Prostate gland (tissue), 2 donors: Measurements from ENCODE around the gene MXD3. TPM values are rescaled to one million over a fixed set of nuclear protein-coding genes. Genes with fewer than 3 reads are reported as not detected.

ENCODE experiments used
- DNase-seq: peaks from one replicate; pipeline ENCODE4 v3.0.0-alpha.2; 2019; ENCODE audit warnings: low spot score
- H3K27ac ChIP-seq, 2 donors: fragments of 200-600 bp; sonication (generic); 2 replicates each; pipeline ENCODE4 v1.5.1; 2017 to 2019
- H3K27me3 ChIP-seq: fragments of 200-600 bp; sonication (generic); replicated peaks from 2 replicates; pipeline ENCODE4 v1.5.1; 2019; ENCODE audit not compliant: insufficient read depth
- H3K36me3 ChIP-seq, 2 donors: fragments of 200-600 bp; sonication (generic); 1 replicate in 1 of 2; 2 replicates in 1 of 2; pipeline versions ENCODE4 v1.5.1 to v1.8.1; 2017 to 2019
- H3K4me1 ChIP-seq: fragments of 200-600 bp; sonication (generic); replicated peaks from 2 replicates; pipeline ENCODE4 v1.5.1; 2019
- H3K4me3 ChIP-seq, 2 donors: fragments of 200-600 bp; sonication (generic); 2 replicates each; pipeline ENCODE4 v1.5.1; 2017 to 2019
- H3K9me3 ChIP-seq: fragments of 200-600 bp; sonication (generic); 2 replicates; pipeline ENCODE4 v1.5.1; 2017
- POLR2A ChIP-seq: fragments of 450-650 bp; IDR thresholded peaks from one replicate; pipeline ENCODE4 v1.6.1; 2016; ENCODE audit warnings: antibody characterized with exemption, mild to moderate bottlenecking
- POLR2AphosphoS5 ChIP-seq: sonication (generic); formaldehyde crosslinking; IDR thresholded peaks from one replicate; pipeline ENCODE4 v1.6.1; 2017; ENCODE audit warnings: antibody characterized with exemption
- WGBS: methylation state at CpG from one replicate; pipeline ENCODE4 v1.1.5; 2018; 5-methylcytosine and 5-hydroxymethylcytosine counted together
- intact Hi-C: fragments of 100-400 bp; cut with DNase I; formaldehyde crosslinking; loops from one replicate; pipeline ENCODE4 v1.14.2; 2022
- total RNA-seq, 2 donors: library from RNA; depleted of rRNA; stranded (reverse); fragments of >200 nt; gene quantifications; one replicate each; pipeline ENCODE4 v1.1.0, GENCODE V29; 2016
- TF ChIP-seq, protein P1 (sequence below), 4 experiments: fragments of 200-600 bp in 2 of 4; fragments of 450-650 bp in 2 of 4; sonication (generic) in 2 of 4; IDR thresholded peaks; 1 replicate in 3 of 4; 2 replicates in 1 of 4; pipeline ENCODE4 v1.5.1; 2016 to 2019; ENCODE audit warnings: antibody characterized with exemption in 4 of 4, mild to moderate bottlenecking in 2 of 4, moderate library complexity in 2 of 4

MXD3 gene
- total RNA-seq, 2 donors from 2014 or later = 13.5 to 20.5 TPM

DNA sequence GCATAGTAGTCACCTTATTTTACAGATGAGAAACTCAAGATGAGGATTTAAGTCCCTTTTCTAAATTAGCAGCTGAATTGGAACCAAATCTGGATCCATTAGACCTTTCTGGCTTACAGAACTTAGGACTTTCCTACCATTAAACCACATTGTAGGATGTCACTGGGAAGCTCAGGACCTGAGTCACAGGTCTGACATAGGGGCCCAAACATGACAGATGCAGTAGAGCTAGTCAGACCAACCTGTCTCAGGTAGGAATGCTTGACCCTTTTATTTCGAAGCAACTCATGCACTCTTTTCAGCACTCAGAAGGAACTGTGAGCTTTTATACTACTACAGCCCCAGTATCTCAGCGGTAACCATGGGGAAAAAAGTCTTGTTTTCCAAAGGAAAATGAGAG, 10.7 kb downstream of the MXD3 start:
- H3K9me3 ChIP-seq = no peaks in the 10 kb centered on the region
- intact Hi-C loops = no loop called here
- no peak for DNase-seq
- 78% methylated on average over 2 of the region's 2 CpGs for WGBS
- no peak overlapping the region for H3K4me3 ChIP-seq
- no peaks in the 10 kb centered on the region for H3K27me3 ChIP-seq
- H3K27ac ChIP-seq = peak overlapping the region; percentile 83 to 84
- no peaks in the 10 kb centered on the region for H3K36me3 ChIP-seq
- H3K4me1 ChIP-seq = peaks cover 19% of the 10 kb centered on the region
- no peak for TF ChIP-seq POLR2A

DNA sequence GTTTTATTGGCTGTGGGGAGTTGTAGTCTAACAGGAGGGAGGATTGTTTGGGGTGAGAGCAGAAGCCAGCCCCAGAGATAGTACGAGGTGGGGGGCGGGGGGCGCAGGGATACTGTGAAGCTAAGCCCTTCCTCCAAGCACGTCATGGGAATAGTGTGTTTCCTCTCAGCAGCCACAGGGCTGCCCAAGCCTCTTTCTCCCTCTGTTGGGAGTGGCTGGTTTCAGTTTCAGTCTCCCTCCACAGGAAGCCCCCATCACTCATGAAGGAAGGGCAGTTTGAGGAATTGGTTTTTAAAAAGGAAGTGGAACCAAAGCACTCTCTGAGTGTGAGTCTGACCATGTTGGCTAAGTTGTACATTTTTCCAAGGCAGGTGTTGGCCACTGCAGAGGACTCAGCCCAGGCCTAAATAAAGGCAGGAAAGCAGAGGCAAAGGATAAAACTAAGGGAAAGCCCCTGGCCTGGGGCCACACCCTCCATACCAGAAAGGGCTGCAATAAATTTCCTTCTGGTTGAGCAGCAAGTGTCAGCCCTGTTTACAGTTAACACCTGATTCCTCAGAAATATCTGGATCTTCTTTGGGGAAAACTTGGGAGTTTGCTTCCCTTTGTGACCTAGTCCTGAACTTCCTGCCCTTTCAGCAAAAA, 11.3 kb downstream of the MXD3 start:
- Histone ChIP-seq H3K27ac (peak overlapping the region; percentile 7 to 84), H3K4me1 (peaks cover 19% of the 10 kb centered on the region), H3K9me3 (no peaks in the 10 kb centered on the region), H3K27me3 (no peaks in the 10 kb centered on the region), H3K36me3 (no peaks in the 10 kb centered on the region), H3K4me3 (no peak overlapping the region)
- TF ChIP-seq POLR2AphosphoS5 = peak; percentile 11
- TF ChIP-seq POLR2A = no peak
- 26% methylated on average over 4 of the region's 4 CpGs for WGBS
- intact Hi-C loops = no loop called here
- DNase-seq = no peak

DNA sequence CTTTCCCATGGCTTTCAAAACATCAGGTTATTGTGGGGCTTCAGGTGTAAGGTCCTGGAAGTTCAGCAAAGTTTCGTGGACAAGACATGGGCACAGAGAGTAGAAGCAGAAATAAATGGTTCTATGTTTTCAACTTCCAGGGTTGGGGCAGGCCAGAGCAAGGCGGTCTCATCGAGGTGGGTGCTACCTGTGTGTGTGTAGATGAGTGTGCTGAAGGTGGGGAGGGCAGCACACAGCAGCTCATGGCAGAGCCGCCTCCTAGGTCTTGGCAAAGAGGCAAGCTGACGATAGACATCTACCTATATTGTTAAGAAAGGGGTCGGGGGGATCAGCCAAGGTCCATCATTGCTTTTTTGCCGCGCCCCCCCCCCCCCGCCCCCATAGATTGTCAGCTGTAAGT, 12.0 kb downstream of the MXD3 start:
- H3K4me1 ChIP-seq = peaks cover 19% of the 10 kb centered on the region
- TF ChIP-seq POLR2AphosphoS5 (no peak), POLR2A (no peak)
- TF ChIP-seq, protein P1, sequence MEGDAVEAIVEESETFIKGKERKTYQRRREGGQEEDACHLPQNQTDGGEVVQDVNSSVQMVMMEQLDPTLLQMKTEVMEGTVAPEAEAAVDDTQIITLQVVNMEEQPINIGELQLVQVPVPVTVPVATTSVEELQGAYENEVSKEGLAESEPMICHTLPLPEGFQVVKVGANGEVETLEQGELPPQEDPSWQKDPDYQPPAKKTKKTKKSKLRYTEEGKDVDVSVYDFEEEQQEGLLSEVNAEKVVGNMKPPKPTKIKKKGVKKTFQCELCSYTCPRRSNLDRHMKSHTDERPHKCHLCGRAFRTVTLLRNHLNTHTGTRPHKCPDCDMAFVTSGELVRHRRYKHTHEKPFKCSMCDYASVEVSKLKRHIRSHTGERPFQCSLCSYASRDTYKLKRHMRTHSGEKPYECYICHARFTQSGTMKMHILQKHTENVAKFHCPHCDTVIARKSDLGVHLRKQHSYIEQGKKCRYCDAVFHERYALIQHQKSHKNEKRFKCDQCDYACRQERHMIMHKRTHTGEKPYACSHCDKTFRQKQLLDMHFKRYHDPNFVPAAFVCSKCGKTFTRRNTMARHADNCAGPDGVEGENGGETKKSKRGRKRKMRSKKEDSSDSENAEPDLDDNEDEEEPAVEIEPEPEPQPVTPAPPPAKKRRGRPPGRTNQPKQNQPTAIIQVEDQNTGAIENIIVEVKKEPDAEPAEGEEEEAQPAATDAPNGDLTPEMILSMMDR (IDR thresholded peaks at IDR 0.05) = no peak
- WGBS = 65% methylated on average over 9 of the region's 9 CpGs
- intact Hi-C loops = no loop called here
- H3K27me3 ChIP-seq = no peaks in the 10 kb centered on the region
- H3K9me3 ChIP-seq = no peaks in the 10 kb centered on the region
- peak overlapping the region; percentile 7 to 84 for H3K27ac ChIP-seq
- no peak for DNase-seq
- peaks cover 3% of the 10 kb centered on the region in 2 donors for H3K36me3 ChIP-seq
- H3K4me3 ChIP-seq = no peak overlapping the region

DNA sequence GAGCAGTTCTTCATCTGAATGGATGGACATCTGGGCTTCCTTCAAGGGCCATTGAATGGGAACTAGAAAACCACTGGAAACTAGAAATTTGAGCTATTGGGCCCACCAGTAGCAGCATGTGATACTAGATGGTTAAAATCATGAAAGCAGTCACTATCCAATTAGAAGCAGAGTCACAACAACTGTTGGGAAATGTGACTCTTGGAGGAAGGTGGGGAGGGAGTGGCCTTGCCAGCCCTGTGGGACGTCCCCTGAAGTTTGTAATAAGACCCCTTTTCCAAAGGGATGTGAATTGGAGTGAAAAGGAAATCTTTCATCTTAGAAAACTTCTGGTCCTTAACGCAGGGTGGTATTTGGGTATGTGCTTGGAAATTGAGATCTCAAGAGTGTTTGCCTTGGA, 13.8 kb downstream of the MXD3 start:
- Histone ChIP-seq H3K4me1 (peaks cover 19% of the 10 kb centered on the region), H3K4me3 (no peak overlapping the region), H3K27ac (no peak overlapping the region), H3K9me3 (no peaks in the 10 kb centered on the region), H3K36me3 (peaks cover 12 to 18% of the 10 kb centered on the region in 2 donors), H3K27me3 (no peaks in the 10 kb centered on the region)
- no peak for TF ChIP-seq POLR2A
- no peak for TF ChIP-seq POLR2AphosphoS5
- TF ChIP-seq, protein P1 (IDR thresholded peaks at IDR 0.05) = no peak
- DNase-seq = no peak
- 78% methylated on average over 2 of the region's 2 CpGs for WGBS
- intact Hi-C loops = no loop called here

DNA sequence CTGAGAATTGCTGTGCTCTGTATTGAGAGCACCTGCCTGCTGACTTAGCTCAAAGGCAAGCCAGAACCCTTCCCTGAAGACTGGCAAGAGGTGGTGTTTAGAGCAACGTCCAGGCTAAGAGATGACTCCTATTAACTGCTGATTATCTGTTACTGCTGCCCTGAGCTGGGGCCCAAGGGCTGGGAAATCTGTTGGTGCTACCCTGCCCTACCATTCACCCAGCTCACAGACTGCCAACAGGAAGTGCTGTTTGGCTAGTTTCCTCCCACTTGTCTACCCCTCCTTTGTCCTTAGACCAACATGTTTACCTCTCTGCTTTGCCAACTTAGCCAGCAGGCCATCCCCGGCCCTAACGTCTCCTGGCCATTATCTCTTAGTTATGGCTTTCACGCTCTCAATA, 15.1 kb downstream of the MXD3 start:
- no peak overlapping the region for H3K4me3 ChIP-seq
- peaks cover 8% of the 10 kb centered on the region for H3K4me1 ChIP-seq
- H3K36me3 ChIP-seq = peaks cover 15 to 18% of the 10 kb centered on the region in 2 donors
- peak overlapping the region in 1 of 2 donors; percentile 28 for H3K27ac ChIP-seq
- no peaks in the 10 kb centered on the region for H3K27me3 ChIP-seq
- peak; percentile 29 for TF ChIP-seq POLR2AphosphoS5
- TF ChIP-seq, protein P1 (IDR thresholded peaks at IDR 0.05) = no peak
- TF ChIP-seq POLR2A = no peak
- no peak for DNase-seq
- 33% methylated on average over 4 of the region's 4 CpGs for WGBS
- H3K9me3 ChIP-seq = no peaks in the 10 kb centered on the region
- intact Hi-C loops = no loop called here

DNA sequence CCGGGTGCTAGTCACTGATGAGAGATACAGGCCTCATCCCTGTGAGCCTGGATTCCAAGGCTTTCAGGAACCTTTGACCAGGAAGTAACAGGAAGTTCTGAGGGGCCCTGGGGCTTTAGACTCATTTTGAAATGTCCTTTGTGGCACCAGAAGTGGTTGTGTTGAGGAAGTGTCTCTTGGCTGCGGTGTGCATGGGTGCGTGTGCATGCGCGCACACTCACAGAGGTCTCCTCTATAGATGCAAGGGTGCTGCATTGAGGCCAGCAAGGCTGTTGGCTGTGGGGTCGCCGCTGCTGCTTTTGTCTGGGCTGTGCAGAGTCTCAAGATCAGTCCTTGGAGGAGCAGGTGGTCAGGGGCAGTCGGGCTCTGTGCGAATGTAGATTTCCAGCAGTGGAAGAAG, 15.8 kb downstream of the MXD3 start:
- H3K27ac ChIP-seq = peak overlapping the region in 1 of 2 donors; percentile 28
- no peaks in the 10 kb centered on the region for H3K9me3 ChIP-seq
- peaks cover 15 to 18% of the 10 kb centered on the region in 2 donors for H3K36me3 ChIP-seq
- H3K27me3 ChIP-seq = no peaks in the 10 kb centered on the region
- TF ChIP-seq, protein P1 (IDR thresholded peaks at IDR 0.05) = no peak
- TF ChIP-seq POLR2AphosphoS5 (no peak), POLR2A (no peak)
- 92% methylated on average over 9 of the region's 9 CpGs for WGBS
- no peak overlapping the region for H3K4me3 ChIP-seq
- no peak for DNase-seq
- peaks cover 1% of the 10 kb centered on the region for H3K4me1 ChIP-seq
- intact Hi-C loops = no loop called here
